WI38 (cell line): Measurements from ENCODE around the gene CLEC1B.

Experiments
- H3K4me3 ChIP-seq: 2 replicates; pipeline ENCODE4 v1.5.1; 2011; ENCODE audit warnings: low read depth, mild to moderate bottlenecking, control low read depth, low read length
- TF ChIP-seq, protein P1 (sequence below): IDR thresholded peaks from 2 replicates; pipeline ENCODE4 v1.5.1; 2012; ENCODE audit warnings: low read depth, mild to moderate bottlenecking, control low read depth, low read length

The CLEC1B gene

GRCh38 chr12:9951026-9951675 is 47.8 kb downstream of the CLEC1B start:
- H3K4me3 ChIP-seq: no peak overlapping the region
- TF ChIP-seq, protein P1, sequence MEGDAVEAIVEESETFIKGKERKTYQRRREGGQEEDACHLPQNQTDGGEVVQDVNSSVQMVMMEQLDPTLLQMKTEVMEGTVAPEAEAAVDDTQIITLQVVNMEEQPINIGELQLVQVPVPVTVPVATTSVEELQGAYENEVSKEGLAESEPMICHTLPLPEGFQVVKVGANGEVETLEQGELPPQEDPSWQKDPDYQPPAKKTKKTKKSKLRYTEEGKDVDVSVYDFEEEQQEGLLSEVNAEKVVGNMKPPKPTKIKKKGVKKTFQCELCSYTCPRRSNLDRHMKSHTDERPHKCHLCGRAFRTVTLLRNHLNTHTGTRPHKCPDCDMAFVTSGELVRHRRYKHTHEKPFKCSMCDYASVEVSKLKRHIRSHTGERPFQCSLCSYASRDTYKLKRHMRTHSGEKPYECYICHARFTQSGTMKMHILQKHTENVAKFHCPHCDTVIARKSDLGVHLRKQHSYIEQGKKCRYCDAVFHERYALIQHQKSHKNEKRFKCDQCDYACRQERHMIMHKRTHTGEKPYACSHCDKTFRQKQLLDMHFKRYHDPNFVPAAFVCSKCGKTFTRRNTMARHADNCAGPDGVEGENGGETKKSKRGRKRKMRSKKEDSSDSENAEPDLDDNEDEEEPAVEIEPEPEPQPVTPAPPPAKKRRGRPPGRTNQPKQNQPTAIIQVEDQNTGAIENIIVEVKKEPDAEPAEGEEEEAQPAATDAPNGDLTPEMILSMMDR: no peak

DNA sequence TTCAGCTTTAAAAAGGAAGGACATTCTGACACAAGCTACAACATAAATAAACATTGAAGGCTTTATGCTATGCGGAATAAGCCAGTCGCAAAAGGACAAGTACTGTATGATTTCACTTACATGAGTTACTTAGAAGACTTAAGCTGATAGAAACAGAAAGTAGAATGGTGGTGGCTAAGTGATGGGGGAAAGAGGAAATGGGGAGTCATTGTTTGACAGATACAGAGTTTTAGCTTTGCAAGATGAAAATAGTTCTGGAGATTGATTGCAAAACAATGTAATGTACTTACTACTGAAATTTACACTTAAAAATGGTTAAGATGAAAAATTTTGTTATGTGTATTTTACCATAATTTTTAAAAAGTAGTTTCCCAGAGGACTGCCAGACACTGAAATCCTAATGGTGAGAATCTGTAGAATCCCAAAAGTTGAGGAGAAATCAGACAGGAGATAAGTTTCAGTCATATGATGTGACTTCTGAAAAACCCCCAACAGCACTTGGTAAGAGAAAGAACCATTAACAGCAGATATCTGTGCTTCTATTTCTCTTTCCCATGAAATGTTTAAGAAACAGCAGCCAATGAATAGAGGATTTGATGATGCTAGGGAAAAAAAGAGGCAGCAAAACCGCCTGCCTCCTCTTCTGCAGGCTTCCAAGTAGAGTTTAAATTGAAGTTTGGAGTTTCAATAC is 50.2 kb downstream of the CLEC1B start:
- H3K4me3 ChIP-seq: no peak overlapping the region
- TF ChIP-seq, protein P1: no peak

DNA sequence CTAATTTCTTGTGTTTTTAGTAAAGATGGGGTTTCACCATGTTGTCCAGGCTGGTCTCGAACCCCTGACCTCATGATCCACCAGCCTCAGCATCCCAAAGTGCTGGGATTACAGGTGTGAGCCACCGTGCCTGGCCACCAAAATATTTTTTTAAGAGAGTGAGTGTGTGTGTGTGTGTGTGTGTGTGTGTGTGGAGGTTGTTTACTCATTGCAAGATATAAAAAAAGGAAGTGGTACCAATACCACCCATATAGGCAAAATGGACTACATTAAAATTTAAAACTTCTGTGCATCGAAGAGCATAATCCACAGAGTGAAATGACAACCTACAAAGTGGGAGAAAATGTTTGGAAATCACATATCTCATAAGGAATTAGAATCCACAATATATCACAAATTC is 51.2 kb downstream of the CLEC1B start:
- TF ChIP-seq, protein P1: no peak
- no peak overlapping the region for H3K4me3 ChIP-seq

DNA sequence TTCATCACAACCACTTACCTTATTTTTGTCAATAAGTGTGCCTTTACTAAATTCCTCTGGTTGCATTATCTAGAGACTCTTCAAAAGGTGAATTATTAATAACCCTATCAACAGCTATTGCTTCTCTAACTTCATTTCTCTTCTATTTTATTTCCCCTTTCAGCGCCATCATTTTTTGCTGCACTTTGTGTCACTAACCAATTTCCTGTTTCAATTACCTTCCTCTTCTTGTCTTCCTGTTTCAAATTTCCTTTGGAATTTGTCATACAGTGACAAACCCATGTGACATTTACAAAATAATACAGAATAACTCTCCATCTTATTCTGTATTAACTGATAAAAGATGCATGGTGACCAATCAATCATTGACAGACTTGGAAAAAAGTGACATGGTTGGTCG is 54.5 kb downstream of the CLEC1B start:
- TF ChIP-seq, protein P1: no peak
- H3K4me3 ChIP-seq: no peak overlapping the region

DNA sequence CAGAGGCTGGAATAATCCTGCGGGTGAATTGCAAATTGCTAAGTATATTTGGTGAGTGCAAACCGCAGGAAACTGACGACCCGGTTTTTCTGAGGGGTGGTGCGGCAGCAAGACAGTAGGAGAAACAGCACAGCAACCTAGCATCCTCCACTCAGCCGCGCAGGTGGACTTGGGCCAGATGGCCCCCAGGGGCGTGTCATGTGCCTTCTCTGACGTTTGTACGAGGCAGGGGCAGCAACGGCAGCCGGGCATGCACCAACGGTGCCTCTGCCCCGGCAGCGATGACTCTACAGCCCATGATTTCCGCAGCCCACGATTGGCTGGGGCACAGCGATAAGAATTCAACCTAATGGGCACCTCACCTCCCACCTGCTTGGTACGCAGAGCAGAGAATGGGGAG is 55.7 kb downstream of the CLEC1B start:
- no peak overlapping the region for H3K4me3 ChIP-seq
- TF ChIP-seq, protein P1: no peak
